NCI-H82 treated with DMSO at 0.1 percent for 48 hours (cell line): Measurements from ENCODE around the gene CFAP53.
"Not testable (repeated sequence)": the region's sequence is repeated elsewhere in the genome, so short reads cannot be mapped to it uniquely, and the experiment has no call there.

Experiments
- DNase-seq: peaks from one replicate; lab custom pipeline; 2025; ENCODE audit not compliant: unreplicated experiment; lab: John Stamatoyannopoulos, UW

CFAP53 gene

GRCh38 chr18:50288348-50289107, 22.2 kb upstream of the CFAP53 start:
- DNase-seq, result not testable (repeated sequence)

DNA sequence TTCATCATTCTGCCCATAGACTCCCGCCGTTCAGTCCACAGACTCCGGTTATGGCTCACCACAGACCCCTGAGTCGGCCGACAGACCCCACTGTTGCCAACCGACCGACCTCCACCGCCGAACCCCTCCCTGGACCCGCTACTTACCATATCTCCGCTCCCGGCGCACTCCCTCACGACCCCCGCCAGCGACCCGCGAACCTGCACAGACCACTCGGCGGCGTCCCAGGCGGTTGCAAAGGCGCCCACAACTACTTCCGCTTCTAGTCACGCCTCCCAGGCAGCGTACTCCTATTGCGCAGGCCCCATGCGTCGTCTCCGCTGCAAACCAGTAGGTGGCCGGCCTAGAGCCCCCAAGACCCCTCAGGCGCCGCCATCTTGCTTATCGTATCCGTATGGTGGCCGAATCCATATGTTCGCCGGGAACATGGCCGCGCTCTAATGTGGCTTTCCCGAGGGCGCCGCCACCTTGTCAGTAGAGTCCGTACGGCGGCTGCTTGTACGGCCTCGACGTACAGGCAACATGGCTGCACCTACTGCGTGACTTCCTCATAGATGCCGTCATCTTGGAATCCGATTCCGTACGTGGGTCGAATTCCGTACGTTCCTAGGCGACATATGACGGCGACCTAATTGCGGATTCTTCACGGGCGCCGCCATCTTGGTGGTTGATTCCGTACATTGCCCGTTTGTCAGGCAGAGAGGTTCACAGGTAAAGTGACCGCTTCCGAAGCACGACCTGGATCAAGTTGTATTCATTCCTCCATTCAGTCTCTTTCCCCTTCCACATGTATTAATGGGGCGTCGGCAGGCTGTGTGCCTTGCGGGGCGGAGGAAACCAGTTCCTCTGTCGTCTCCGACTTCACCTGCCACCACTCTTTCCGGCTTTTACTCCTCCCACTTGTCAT, 21.4 kb upstream of the CFAP53 start, which contains the start of gene CXXC1:
TSS of gene CXXC1 (minus strand) at position 252 of the 907 bp plus-strand sequence. CDS start at position 149, 103 bp downstream.
- DNase-seq, result peak; percentile 96

- no peak for DNase-seq
These were observed 20.7 kb upstream of the CFAP53 start for GRCh38 chr18:50287028-50287440.

DNA sequence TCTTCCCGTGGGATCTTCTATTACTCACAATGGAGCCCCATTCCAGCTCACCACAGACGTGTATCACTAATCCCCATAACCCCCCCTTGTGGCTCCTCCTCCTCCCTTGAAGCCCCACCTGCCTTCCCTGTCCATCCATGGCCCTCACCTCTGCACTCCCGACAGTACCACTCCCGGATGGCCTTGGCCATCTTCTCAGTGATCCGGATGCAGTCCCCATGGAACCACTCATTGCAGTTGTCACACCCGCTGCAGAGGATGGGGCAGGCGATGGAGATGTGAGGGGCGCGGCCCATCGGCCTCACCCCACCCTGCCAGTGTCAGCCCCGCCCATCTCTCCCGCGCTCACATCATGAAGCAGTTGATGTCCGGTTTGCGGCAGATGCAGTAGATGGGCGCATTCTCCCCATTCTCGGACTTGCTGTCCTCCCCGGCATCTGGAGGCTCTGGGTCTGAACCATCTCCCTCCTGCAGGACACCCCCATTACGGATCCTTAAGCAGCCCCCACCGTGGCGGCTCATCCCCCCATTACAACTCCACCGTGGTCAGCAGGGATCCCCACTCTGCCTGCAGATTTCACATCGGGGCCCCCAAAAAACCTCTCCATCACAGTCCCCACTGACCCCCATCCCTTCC, 20.2 kb upstream of the CFAP53 start:
- DNase-seq, result no peak

- DNase-seq, result no peak
These were observed 19.5 kb upstream of the CFAP53 start for GRCh38 chr18:50285631-50286321.

DNA sequence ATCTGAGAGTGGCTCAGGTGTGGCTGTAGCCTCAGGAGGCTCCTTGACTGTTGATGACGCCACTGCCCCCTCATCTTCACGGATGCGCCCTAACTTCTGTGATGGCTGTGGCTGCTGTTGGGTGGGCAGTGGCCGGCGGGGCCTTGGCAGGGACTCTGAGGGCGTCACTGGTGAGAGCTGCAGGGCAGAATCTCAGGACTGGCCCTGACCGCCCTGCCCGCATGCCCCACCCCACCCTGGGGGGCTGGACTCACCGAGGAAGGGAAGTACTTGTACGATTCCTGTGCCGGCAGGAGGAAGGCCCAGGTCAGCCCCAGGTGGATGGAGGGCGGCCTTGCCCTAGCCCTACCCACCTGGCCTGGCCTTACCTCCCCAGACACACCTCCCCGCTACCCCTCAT, 18.8 kb upstream of the CFAP53 start:
- no peak for DNase-seq

GRCh38 chr18:50284255-50284885, 18.1 kb upstream of the CFAP53 start:
- no peak for DNase-seq

- no peak for DNase-seq
These were observed 17.3 kb upstream of the CFAP53 start for GRCh38 chr18:50283469-50284209.

DNA sequence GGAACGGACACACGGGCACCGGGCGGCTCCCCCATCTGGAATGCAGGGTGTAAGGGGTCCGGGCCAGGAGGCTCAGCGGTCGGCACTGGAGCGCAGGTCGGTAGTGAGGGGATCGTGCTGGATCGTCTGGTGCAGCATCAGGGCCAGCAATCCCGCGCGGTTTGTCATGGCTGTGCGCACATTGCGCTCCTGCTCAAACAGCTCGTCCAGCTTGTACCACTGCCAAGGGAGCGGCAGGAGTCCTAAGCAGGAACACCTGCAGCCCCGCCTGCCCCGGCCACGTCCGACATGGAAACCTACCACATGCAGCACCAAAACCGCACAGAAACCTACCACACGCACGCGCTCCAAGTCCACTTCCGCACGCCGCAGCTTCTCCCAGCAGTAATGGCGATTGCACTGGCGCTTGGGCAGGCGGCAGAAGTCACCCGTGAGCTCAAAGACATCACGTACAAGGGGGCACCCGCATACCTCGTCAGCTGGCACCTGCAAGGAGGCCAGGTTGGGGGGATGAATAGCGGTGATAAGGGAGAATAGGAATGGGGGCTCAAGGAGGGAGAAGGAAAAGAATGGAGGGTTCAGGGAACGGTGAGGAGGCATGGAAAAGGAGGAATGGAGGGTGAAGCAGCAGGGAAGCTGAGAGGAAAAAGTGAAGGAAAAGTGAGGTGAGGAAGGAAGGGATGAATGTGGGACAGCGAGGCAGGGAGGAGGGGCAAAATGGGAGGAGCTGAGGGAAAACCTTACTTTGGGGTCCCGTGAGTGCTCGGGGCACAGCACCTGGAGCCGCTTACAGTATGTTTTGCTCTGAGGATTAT, 16.4 kb upstream of the CFAP53 start:
- no peak for DNase-seq

DNA sequence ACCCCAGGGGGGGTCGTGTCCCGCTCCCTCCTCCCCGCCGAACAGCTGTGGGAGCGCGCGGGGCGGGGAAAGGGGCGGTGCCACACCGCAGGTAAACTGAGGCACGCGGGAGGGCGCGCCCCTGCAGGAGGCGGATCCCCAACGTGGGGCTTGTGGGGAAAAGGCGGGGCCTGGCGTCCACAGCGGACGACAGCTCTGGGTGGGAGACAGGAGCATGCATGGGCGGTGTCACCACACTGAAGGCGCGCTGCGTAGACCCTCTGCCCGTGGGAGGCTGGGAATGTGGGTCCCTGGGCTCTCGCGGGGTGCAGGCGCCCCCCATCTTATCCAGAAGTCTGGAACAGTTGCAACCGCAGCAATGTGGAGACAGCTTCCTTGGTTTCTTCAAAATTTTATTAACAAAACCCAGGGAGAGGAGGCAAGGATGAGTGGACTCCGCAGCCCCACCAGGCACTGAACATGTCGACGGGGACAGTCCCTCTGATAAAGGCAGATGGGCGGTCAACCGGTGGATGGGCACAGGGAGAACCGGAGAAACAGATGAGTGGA, 15.8 kb upstream of the CFAP53 start:
- DNase-seq, result no peak

- DNase-seq, result peak; percentile 80
These were observed 15.1 kb upstream of the CFAP53 start, which contains the start of gene MBD1 for GRCh38 chr18:50281295-50281971. Gene MBD1, minus strand, starts transcription at chr18:50281523. Its CDS starts 1,531 bp downstream, at chr18:50279992.

DNA sequence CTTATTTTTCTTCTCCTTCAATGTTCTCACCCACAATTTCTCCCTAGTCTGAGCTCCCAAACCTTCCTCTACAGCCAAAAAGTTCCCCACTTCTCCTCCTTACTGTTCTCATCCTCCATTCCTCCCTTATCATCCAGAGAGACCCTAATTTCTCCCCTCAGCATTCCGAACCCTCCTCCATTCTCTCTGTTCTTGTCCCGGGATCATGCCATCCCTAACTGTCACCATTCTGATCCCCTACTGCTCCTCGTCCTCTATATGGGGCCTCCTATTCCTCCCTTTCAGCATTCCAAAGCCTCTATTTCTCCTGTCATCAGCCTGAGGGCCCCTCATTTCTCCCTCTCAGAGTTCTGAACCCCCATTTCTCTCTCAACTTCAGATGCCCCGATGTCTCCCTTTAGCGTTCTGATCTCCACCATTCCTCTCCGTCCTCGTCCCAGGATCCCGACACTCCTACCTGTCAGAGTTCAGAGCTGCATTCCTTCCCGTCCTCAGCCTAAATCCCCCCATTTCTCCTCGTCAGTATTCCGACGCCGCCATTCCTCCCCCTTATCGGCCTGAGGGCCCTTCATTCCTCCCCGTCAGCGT, 14.5 kb upstream of the CFAP53 start:
- no peak for DNase-seq

- no peak for DNase-seq
These were observed 13.5 kb upstream of the CFAP53 start for GRCh38 chr18:50279752-50280151.

- DNase-seq, result no peak
These were observed 11.6 kb upstream of the CFAP53 start for GRCh38 chr18:50277942-50278341.

GRCh38 chr18:50276452-50276851, 10.2 kb upstream of the CFAP53 start:
- no peak for DNase-seq

GRCh38 chr18:50275503-50276036, 9.3 kb upstream of the CFAP53 start:
- no peak for DNase-seq

GRCh38 chr18:50274941-50275340, 8.6 kb upstream of the CFAP53 start:
- DNase-seq, result no peak
